Peyer's patch (tissue), 4 donors: ENCODE measurements around the gene OR11A1.

ENCODE experiments used
- CTCF ChIP-seq, 6 experiments: fragments of 450-650 bp in 4 of 6; fragments of 200-600 bp in 2 of 6; sonication (generic) in 1 of 6; IDR thresholded peaks; one replicate each; pipeline ENCODE4 v1.5.1; 2017 to 2019; ENCODE audit warnings: antibody characterized with exemption in 6 of 6, mild to moderate bottlenecking in 3 of 6, moderate library complexity in 1 of 6
- POLR2A ChIP-seq, 2 donors: fragments of 450-650 bp; IDR thresholded peaks; one replicate each; pipeline ENCODE4 v1.5.1; 2017; ENCODE audit warnings: antibody characterized with exemption in 2 of 2, mild to moderate bottlenecking in 2 of 2, moderate library complexity in 2 of 2

- TF ChIP-seq CTCF (IDR thresholded peaks at IDR 0.05) (no peak), POLR2A (IDR thresholded peaks at IDR 0.05) (no peak)
Observed at GRCh38 chr6:29395331-29395730, 61.5 kb downstream of the OR11A1 start, which contains the start of gene OR12D2.
